AG10803 (cell line): ENCODE results near the gene EYA3.

Source experiments
- DNase-seq: peaks from one replicate; pipeline ENCODE4 v3.0.0; 2010; ENCODE audit warnings: low read depth
- H3K4me3 ChIP-seq: 2 replicates; pipeline ENCODE4 v1.5.1; 2011; ENCODE audit warnings: mild to moderate bottlenecking, low read length, control low read depth
- CTCF ChIP-seq: conservative IDR thresholded peaks from 2 replicates; pipeline ENCODE4 v1.5.1; 2011; ENCODE audit warnings: mild to moderate bottlenecking, low read length, control low read depth, inconsistent platforms

The EYA3 gene

GRCh38 chr1:28085129-28085528 lies 3.3 kb downstream of the EYA3 start:
- H3K4me3 ChIP-seq: no peak overlapping the region
- no peak for TF ChIP-seq CTCF
- no peak for DNase-seq

GRCh38 chr1:28083876-28084275 lies 4.5 kb downstream of the EYA3 start:
- H3K4me3 ChIP-seq: no peak overlapping the region
- TF ChIP-seq CTCF: no peak
- DNase-seq: no peak

GRCh38 chr1:28078680-28079626 lies 9.5 kb downstream of the EYA3 start:
- peak; percentile 59 for DNase-seq
- H3K4me3 ChIP-seq: no peak overlapping the region
- TF ChIP-seq CTCF: no peak

GRCh38 chr1:28078262-28078661 lies 10.1 kb downstream of the EYA3 start:
- no peak for DNase-seq
- no peak overlapping the region for H3K4me3 ChIP-seq
- TF ChIP-seq CTCF: no peak

GRCh38 chr1:28074892-28075511 lies 13.4 kb downstream of the EYA3 start:
- no peak overlapping the region for H3K4me3 ChIP-seq
- TF ChIP-seq CTCF: no peak
- no peak for DNase-seq

- H3K4me3 ChIP-seq: no peak overlapping the region
- TF ChIP-seq CTCF: no peak
- no peak for DNase-seq
Measured at GRCh38 chr1:28073867-28074266, 14.5 kb downstream of the EYA3 start.

GRCh38 chr1:28071813-28072212 lies 16.6 kb downstream of the EYA3 start:
- no peak for TF ChIP-seq CTCF
- no peak overlapping the region for H3K4me3 ChIP-seq
- DNase-seq: no peak
